HFF-Myc (cell line): ENCODE measurements around the gene SSH2.
"Not testable (repeated sequence)": the region's sequence is repeated elsewhere in the genome, so short reads cannot be mapped to it uniquely, and the experiment has no call there.

Source experiments
- DNase-seq: peaks from one replicate; pipeline ENCODE4 v3.0.0-alpha.2; 2011; ENCODE audit warnings: low read depth; ENCODE audit errors: extremely low read depth
- H3K4me3 ChIP-seq: replicated peaks from 2 replicates; pipeline ENCODE4 v1.5.1; 2011; ENCODE audit warnings: low read depth, mild to moderate bottlenecking, control low read depth, low read length
- TF ChIP-seq, protein P1 (sequence below): IDR thresholded peaks from 2 replicates; pipeline ENCODE4 v1.5.1; 2012; ENCODE audit warnings: mild to moderate bottlenecking, low read depth, low read length, control low read depth; ENCODE audit errors: missing control alignments

SSH2 gene

DNA sequence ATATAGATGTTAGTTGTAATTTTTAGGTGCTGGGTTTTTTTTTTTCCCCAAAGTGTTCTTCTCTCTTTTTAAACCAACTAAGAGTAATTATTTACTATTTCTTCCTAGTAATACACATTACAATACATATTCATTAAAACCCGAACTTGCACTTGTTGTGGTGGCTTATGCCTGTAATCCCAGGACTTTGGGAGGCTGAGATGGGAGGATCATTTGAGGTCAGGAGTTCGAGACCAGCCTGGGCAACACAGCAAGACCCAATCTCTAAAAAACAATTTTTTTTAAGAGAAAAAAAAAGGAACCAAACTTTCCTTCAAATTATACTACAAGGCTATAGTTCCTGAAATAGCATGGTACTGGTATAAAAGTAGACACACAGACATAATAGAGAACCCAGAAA, 15.3 kb upstream of the SSH2 start:
- H3K4me3 ChIP-seq = no peak overlapping the region
- TF ChIP-seq, protein P1, sequence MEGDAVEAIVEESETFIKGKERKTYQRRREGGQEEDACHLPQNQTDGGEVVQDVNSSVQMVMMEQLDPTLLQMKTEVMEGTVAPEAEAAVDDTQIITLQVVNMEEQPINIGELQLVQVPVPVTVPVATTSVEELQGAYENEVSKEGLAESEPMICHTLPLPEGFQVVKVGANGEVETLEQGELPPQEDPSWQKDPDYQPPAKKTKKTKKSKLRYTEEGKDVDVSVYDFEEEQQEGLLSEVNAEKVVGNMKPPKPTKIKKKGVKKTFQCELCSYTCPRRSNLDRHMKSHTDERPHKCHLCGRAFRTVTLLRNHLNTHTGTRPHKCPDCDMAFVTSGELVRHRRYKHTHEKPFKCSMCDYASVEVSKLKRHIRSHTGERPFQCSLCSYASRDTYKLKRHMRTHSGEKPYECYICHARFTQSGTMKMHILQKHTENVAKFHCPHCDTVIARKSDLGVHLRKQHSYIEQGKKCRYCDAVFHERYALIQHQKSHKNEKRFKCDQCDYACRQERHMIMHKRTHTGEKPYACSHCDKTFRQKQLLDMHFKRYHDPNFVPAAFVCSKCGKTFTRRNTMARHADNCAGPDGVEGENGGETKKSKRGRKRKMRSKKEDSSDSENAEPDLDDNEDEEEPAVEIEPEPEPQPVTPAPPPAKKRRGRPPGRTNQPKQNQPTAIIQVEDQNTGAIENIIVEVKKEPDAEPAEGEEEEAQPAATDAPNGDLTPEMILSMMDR = no peak
- no peak for DNase-seq

DNA sequence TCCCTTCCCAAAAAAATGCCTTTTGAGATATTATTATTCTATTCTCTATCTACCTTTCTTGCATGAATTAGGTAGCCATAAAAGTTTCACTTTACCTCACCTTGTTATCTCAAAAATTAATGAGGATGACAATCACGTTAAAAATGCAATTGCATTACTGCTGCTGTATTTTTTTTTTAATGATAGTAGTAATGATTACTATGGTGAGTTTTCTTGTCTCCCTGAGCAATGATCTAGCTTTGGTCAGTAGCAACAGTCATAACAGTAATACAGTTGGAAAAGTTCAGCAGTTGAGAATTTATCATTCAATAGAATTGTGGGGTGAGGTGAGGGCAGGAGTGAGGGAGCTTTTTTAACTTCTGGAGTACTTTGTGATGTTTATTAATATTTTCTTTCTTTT, 11.3 kb upstream of the SSH2 start, which contains the start of gene EFCAB5:
Gene EFCAB5, plus strand, starts transcription at position 301 of the 400 bp plus-strand sequence. CDS start 163 bp downstream, outside the sequence.
- TF ChIP-seq, protein P1 = no peak
- H3K4me3 ChIP-seq = no peak within 1 kb of the TSS
- no peak for DNase-seq

DNA sequence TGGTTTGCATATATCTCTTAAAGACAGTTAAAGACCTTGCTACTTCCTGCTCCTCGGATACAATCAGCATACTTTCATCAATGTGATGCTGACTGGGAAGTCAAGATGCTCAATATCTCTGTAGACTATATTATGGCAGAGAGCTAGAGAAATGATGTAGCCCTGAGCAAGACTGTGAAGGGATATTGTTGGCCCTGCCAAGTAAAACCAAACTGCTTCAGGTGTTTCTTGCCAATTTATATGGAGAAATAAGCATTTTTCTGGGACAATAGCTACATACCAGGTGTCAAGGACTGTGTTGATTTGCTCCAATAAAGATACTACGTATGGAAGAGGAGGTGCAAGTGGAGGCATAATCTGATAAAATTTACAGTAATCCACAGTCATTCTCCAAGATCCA, 6.7 kb upstream of the SSH2 start:
- DNase-seq = no peak
- TF ChIP-seq, protein P1 = no peak
- H3K4me3 ChIP-seq = no peak overlapping the region

DNA sequence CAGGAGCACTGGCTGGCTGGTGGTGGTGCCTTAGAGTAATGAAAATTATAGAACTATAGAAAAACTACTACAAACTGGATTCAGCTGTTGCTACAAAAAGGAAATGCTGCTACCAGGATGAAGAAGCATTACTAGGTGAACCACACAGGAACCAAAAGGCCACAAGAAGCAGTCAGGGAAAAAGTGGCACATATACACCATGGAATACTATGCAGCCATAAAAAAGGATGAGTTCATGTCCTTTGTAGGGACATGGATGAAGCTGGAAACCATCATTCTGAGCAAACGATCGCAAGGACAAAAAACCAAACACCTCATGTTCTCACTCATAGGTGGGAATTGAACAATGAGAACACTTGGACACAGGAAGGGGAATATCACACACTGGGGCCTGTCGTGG, 5.9 kb upstream of the SSH2 start:
- not testable (repeated sequence) for DNase-seq

DNA sequence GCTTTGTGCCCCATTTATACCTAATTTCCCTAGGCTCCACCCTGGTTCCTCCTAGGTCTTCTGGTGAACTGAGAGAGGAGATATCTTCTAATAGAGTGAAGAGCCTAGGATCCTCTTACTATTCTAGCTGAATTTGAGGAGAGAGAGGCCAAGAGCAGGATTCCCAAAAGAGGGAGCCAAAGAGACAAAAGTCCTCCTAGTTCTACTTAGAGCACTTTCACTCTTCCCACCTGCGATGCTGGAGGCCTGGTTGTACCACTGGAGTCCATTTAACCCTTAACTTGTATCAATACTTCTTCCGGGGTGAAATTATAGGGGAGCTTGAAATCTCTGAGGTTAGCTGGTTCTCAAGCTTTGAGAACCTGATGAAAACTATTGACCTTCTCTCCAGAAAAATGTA, 3.4 kb upstream of the SSH2 start:
- no peak overlapping the region for H3K4me3 ChIP-seq
- TF ChIP-seq, protein P1 = peak; percentile 44
- DNase-seq = peak; percentile 16

More for the DNA sequence above, 5.9 kb upstream of the SSH2 start:
- not testable (repeated sequence) for H3K4me3 ChIP-seq

DNA sequence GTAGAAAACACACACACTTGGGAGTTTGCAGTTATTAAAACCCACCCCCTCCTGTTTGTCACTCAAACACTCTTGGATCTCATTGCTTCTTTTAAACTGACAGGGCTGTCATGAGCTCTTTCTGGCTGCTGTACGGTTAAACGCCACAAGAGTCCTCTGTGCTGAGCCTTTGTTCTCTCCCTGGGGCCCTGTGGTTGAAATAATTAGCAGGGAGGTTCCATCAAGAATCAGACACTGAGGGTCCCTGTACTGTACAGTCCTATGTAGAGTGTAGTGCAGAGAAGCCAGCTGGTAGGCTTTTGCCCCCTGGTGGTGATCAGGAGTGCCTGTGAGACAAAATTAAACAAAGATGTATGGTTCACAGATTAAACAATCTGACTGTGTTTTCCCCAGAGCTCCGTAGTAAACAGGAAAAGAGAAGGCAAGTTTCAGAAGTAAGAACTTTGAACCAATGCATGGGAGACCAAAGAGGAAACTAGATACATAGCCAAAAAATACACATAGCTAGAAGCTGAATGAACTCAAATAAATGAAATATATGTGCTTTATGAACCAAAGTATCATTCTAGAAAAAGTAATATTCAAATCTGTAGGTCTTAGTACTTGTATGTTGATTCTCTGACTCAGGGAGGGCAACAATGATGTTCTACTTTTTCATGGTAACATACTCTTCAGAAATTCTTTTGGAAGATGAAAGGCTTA, 1.4 kb upstream of the SSH2 start:
- DNase-seq = peak; percentile 73
- TF ChIP-seq, protein P1 = peak; percentile 88
- peak overlapping the region; percentile 80 for H3K4me3 ChIP-seq

DNA sequence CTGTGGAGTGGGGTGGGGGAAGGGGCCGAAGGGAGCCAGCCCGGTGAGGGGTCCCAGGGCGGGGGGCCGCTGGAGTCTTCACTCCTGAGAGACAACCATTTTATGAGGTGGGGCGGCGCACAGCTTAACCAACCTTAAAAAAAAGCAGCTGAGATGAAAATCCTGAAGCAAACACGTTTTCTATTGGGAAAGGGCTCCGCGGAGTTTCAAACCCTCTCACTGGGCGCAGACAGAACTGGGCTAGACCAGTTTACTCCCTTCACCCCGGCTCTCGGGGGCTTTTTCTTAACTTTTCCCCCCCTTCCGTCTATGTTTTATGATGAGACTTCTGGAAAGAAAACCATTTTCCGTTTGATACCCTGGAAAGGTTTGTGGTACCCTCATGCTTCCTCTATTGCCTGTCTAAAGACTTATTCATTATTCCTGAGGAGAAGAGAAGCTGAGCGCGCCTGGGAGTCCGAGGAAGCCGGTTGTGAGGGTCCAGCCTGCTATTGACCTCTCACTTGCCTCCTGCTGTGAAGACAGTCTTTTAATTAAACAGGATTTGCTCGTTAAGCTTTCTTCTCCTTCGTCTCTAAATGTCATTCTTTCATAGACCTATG, 482 bp upstream of the SSH2 start:
- no peak for DNase-seq
- peak overlapping the region; percentile 80 for H3K4me3 ChIP-seq

More for the DNA sequence above, 482 bp upstream of the SSH2 start:
- TF ChIP-seq, protein P1 = no peak
